ENCODE measurements around the gene DLG2. TPM values are rescaled to one million over a fixed set of nuclear protein-coding genes. Genes with fewer than 3 reads are reported as not detected.
"Not testable (repeated sequence)": the region's sequence is repeated elsewhere in the genome, so short reads cannot be mapped to it uniquely, and the experiment has no call there.

DLG2 gene
- polyA plus RNA-seq, 3 donors, result 0.24 to 0.39 TPM; not detected in 1

GRCh38 chr11:83734120-83734519 is 1893.0 kb downstream of the DLG2 start:
- TF ChIP-seq CTCF (IDR thresholded peaks at IDR 0.05), result no peak
- H4K20me1 ChIP-seq (ENCODE audit: insufficient read depth, low read length), result no peaks in the 10 kb centered on the region
- Mint-ChIP-seq H3K9me3 (peaks cover 0 to 2% (median 0%) of the 10 kb centered on the region in 7 donors), H3K36me3 (no peaks in the 10 kb centered on the region), H3K4me3 (no peak overlapping the region), H3K27ac (no peak overlapping the region), H3K27me3 (ENCODE audit: low read depth in 3 of 3) (peaks cover 0 to 2% (median 0%) of the 10 kb centered on the region in 3 donors), H3K4me1 (no peaks in the 10 kb centered on the region)
- intact Hi-C loops (cut with micrococcal nuclease), result no loop called here
- no peak overlapping the region for H3K9ac ChIP-seq (ENCODE audit: insufficient read depth, low read length, poor library complexity, severe bottlenecking)
- no peak for DNase-seq
- no peak overlapping the region for H3K4me3 ChIP-seq (replicated peaks in 1 of 3; ENCODE audit: low read depth in 2 of 3, low read length in 3 of 3)
- H3K4me1 ChIP-seq (ENCODE audit: control insufficient read depth in 1 of 2, insufficient read depth in 2 of 2, low read length in 2 of 2), result no peaks in the 10 kb centered on the region
- no peaks in the 10 kb centered on the region for H3K36me3 ChIP-seq (replicated peaks in 1 of 2; ENCODE audit: control insufficient read depth in 1 of 2, insufficient read depth in 2 of 2, low read length in 2 of 2)
- 86% methylated on average over 1 of the region's 1 CpG for WGBS (ENCODE audit: insufficient coverage)
- no peaks in the 10 kb centered on the region for H3K27me3 ChIP-seq (ENCODE audit: control insufficient read depth in 2 of 2, insufficient read depth in 2 of 2, low read length in 2 of 2)
- no peaks in the 10 kb centered on the region for H3K9me3 ChIP-seq (replicated peaks in 1 of 2; ENCODE audit: control insufficient read depth in 1 of 2, insufficient read depth in 1 of 2, low read length in 2 of 2)
- no peak overlapping the region for H3K4me2 ChIP-seq (replicated peaks; ENCODE audit: extremely low read depth, low read length, poor library complexity, severe bottlenecking)
- no peak overlapping the region for H2AFZ ChIP-seq (ENCODE audit: insufficient read depth, low read depth, low read length, poor library complexity, severe bottlenecking)
- H3K79me2 ChIP-seq (ENCODE audit: insufficient read depth, low read length), result no peaks in the 10 kb centered on the region
- no peak overlapping the region for H3K27ac ChIP-seq (ENCODE audit: low read depth in 1 of 2, low read length in 2 of 2)

GRCh38 chr11:83731288-83731687 is 1895.9 kb downstream of the DLG2 start:
- H3K27me3 ChIP-seq (ENCODE audit: control insufficient read depth in 2 of 2, insufficient read depth in 2 of 2, low read length in 2 of 2); H3K27ac Mint-ChIP-seq; H4K20me1 ChIP-seq (ENCODE audit: insufficient read depth, low read length); intact Hi-C loops (cut with micrococcal nuclease); H3K4me1 ChIP-seq (ENCODE audit: control insufficient read depth in 1 of 2, insufficient read depth in 2 of 2, low read length in 2 of 2); H3K36me3 ChIP-seq (replicated peaks in 1 of 2; ENCODE audit: control insufficient read depth in 1 of 2, insufficient read depth in 2 of 2, low read length in 2 of 2); H3K9me3 Mint-ChIP-seq; DNase-seq; H3K27ac ChIP-seq (ENCODE audit: low read depth in 1 of 2, low read length in 2 of 2); H3K36me3 Mint-ChIP-seq; H3K79me2 ChIP-seq (ENCODE audit: insufficient read depth, low read length); H3K4me3 ChIP-seq (replicated peaks in 1 of 3; ENCODE audit: low read depth in 2 of 3, low read length in 3 of 3); H3K9me3 ChIP-seq (replicated peaks in 1 of 2; ENCODE audit: control insufficient read depth in 1 of 2, insufficient read depth in 1 of 2, low read length in 2 of 2); H3K4me2 ChIP-seq (replicated peaks; ENCODE audit: extremely low read depth, low read length, poor library complexity, severe bottlenecking); H3K27me3 Mint-ChIP-seq (ENCODE audit: low read depth in 3 of 3); H2AFZ ChIP-seq (ENCODE audit: insufficient read depth, low read depth, low read length, poor library complexity, severe bottlenecking); H3K9ac ChIP-seq (ENCODE audit: insufficient read depth, low read length, poor library complexity, severe bottlenecking); H3K4me1 Mint-ChIP-seq; H3K4me3 Mint-ChIP-seq: not testable (repeated sequence)
- no CpG with 5 or more reads among the region's 2 CpGs for WGBS (ENCODE audit: insufficient coverage)

All from CD14-positive monocyte (primary cell).